Stimulated activated CD4-positive, alpha-beta T cell treated with anti-CD3 and anti-CD28 coated beads, Interleukin-12 subunit alpha, Interleukin-12 subunit beta, amount 100 ng/mL, for 4 hours (primary cell): ENCODE data around the gene VAV3.

Source experiments
- DNase-seq: peaks from one replicate; pipeline ENCODE4 v3.0.0-alpha.2; 2020

Gene VAV3

DNA sequence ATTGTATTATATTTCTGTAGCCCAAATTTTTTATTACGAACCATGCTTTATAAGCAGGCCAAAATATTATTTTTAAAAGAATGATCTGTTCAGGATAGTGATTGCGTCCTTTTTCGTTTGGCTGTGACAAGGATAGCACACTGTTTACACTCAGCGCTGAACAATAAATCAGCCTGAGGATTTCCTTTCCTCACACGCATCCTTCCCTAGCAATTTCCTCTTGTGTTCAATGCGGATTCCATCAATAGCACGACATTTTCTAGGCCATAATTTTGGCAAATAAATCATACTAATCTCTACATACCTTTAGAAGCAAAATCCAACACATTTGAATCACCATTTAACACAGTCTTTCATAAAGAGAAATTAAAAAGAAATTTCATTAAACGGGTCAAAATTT is 1.6 kb upstream of the VAV3 start:
- no peak for DNase-seq

DNA sequence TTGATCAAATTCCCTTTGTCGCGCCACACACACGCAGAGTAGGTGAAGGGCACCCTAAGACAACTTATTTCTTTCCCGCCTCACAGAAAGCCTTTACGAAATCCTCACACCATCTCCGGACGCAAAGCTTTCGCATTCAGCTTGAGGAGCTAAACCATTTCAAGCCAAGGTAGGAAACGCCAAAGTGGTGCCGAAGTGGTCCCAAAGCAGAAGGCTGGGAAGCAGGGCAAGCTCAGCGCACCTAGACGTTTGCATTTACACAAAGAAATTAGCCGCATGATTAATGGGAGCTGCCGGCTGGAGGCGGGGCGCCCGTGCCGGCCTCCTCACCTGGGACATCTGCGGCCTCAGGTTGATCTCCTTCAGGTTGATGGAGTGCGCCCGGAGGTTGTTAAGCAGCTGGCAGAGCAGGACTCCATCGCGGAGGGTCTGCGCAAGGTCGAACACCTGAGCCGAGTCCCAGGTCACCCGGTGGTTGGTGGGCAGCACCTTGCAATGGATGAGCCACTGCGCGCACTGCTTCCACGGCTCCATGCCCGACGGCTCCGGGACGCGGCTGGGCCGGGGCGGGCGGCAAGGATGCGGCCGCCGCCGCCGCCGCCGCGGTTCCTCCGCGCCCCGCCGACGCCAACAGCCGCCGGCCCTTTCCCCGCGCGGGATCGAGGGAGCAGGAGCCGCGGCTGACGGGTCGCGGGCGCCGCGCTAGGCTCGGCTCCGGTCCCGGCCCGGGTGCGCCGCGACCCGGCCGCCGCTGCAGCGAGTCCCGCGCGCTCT is 457 bp downstream of the VAV3 start:
- peak; percentile 16 for DNase-seq

DNA sequence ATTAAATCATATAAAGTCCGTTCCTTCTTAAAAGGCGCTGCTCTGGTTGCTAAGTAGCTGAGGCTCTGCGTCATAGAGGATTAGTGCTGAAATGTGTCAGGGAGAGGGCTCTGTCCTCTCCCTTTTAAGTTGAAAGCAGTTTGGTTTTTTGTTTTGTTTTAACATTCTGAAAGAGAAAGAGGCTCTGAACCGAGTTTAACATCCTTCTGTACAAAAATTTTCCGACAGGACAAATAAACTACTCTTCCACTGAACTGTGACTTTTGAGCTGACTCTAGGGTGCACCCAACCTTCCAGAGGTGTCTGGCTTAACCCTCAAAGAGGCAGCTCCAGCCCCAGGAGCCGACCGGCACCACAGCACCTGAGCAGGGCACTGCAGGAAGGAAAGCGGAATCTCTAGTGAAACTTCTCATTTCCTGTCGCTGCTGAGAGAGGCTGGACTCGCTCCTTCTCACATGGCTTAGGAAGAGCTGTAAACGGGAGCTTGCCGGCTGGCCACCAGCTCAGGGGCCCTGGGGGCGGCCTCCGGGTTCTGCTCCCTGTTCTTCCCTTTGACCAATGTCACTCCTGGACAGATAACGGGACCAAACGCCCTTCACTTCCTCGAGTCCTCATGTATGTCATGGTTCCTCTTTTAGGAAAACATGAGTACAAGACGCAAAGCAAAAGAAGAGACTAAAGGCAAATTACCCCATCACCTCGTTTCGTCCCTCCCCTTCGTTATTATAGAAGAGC is 1.2 kb downstream of the VAV3 start:
- DNase-seq, result peak; percentile 33

DNA sequence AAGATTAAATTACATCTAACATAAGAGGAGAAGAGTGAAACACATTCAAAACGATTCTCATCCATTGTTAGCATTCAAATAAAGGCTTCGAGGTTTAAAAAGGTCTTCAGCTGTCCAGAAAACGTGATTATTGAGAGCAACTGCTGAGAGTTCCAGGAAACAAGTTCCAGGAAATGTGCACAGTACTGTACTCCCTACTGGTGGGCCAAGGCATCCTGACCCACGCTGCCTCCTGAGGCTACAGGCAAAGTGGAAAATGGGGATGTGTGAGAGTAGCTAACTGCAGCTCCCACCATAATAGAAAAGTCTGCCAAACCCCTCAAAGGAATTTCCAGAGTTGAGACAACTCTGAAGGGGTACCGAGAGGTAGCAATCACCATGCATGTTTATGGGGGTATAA is 2.0 kb downstream of the VAV3 start:
- DNase-seq, result no peak

DNA sequence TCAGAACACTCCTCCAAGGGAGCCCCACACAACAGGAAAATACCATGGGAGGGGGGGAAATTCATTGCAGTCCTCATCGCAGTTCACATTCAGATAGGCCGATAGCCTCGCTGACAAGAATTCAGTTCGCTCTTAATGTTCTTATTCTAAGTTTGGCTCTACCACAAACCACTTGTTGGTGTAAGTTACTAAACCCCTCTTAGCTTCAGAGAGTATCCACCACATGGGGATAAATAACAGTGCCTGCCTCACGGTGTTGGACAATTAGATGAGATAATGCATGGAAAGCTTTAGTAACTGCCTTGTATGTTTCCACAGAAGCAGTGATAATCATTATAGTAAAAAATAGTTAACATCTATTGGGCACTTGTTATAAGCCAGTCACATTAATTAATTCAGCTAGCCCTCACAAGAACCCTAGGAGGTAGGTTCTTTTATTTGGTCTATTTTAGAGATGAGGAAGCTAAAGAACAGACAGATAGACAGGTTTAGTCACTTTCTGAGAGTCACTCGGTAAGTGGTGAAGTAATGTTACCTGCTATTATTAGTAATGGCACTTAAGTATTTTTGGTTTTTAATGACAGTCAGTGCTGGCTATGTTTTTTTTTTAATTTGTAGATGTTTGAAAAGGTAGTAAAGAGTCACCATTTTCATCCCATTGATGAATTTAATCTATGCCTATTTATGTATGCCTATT is 10.1 kb downstream of the VAV3 start:
- DNase-seq, result no peak

DNA sequence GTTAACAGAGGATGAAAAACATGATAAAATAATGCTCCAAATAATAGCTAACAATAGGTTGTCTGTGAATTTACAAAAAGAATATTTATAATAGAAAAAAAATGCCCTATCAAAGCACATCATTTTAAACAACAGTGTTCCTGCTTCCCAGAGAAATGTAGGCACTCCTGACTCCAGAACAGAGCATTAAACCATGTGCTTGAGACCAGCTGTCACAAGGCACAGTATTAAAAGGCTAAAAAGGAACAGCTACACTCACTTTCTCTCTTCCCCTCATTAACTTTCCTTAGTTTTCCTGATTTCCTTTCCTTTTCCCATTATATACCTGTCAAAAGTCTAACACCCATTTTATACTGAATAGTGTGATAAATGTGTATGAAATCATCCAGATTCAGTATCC is 10.9 kb downstream of the VAV3 start:
- no peak for DNase-seq

DNA sequence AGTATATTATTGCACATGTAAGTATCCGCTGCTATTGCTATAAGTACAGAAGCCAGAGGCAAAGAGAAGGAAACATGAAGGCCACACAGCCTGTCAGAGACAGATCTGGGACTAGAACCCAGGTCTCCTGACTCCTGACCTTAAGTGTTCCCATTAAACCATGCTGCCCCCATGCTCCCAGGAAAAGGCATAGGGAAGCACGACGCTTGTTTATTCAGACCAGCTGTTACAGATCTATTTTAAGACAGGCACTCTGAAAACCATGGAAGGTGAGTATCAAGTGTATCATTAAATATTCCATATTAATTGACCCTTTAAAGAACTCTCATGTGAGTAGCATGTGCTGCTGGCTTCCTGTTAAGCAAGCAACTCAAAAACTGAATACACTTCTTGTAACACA is 11.4 kb downstream of the VAV3 start:
- no peak for DNase-seq

DNA sequence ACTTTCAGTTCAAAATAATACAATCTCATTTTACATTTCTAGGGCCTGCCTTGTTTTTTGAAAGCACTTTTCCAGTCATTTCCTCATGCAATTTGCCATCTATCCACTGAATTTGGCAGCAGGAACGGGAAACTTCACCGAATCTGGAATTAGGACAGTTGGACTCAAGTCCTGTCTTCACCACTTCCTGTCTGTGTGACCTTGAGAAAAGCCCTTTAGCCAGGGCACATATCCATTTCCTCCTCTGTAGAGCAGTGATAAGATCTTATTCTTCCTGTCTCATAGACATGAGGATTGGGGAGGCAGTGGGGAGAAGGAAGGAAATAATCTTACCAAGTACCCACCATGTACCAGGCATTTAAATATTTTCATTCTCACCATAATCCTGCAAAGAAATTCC is 12.0 kb downstream of the VAV3 start:
- DNase-seq, result no peak

DNA sequence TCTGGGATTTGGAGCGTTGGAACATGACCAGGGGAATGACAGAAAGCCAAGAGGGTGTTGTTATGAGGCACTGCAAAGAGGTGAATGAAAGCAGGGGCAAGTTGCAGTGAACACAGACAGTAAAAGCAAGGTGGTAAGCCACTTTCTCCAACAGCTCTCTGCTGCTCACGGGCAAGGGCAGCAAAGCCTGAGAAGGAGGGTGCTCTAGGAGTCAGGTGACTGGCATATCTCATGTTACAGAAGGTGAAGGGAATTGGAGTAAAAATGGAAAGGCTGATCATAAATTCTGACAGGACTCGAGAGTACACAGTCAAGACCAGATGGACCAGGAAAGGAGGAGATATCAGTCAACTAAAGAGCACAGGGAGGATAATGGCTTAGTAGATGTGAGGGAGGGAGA is 14.5 kb downstream of the VAV3 start:
- no peak for DNase-seq

DNA sequence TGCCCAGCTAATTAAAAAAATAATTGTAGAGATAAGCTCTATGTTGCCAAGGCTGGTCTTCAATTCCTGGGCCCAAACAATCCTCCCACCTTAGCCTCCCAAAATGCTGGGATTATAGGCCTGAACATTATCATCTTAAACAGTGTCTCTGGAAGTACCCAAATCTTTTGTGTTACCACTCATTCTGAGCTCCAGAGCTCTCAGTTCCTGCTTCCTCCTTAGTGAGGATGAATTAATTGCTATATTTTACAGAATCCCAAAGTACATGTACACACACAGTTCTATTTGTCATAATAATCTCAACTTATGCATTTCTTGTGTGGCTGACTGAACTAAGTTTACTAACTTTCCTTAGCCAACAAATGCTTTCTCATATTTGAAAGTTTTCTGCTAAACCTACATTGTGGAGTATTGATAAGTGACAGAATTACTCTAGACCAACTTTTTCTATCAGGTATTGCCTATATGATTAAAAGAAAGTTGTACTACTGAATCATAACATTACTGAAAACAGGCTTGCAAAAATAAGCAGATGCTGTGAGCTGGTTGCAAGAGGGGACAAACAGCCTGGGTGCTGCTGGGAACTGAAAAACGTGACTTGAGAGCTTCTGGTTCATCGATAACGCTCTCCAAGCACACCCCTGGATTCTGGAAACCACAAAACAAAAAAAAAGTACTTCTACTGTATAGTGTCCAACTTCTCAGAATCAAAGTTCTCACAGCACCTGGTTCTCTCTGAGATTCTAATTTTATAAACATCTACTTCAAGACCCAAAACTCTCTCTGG is 15.3 kb downstream of the VAV3 start:
- DNase-seq, result no peak

DNA sequence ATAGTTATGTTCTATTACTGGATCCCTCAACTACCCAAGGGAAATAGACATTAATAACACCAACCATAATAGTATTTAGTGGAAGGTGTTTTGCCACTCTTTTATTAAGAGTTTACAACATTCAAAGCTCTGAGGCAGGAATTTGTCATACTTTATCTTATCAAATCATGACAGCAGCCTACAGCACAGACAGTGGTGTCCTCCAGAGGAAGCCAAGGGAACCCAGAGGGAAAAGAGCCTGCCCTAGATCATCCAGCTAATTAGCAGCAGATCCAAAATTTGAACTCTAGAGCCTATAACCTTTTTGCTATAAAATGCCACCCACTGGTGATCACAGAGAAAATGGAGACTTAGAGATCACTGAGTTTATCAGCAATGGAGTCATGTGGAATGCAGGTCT is 18.2 kb downstream of the VAV3 start:
- no peak for DNase-seq

DNA sequence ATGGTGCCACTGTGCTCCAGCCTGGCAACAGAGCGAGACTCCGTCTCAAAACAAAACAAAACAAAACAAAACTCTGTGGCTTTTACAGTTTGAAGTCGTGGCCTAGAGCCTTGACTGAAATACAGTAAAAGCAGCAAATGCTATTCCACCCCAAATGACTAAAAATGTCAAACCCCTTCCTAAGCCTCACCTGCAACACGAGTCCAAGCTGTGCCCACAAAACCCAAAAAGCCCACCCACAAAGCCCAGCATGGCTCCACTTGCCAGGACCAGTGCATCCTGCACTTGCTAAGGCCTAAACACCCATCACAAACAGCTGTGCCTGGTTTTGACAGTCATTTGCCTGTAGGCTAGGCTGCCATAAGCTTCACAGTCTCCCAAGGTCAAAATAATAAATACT is 21.3 kb downstream of the VAV3 start:
- no peak for DNase-seq

DNA sequence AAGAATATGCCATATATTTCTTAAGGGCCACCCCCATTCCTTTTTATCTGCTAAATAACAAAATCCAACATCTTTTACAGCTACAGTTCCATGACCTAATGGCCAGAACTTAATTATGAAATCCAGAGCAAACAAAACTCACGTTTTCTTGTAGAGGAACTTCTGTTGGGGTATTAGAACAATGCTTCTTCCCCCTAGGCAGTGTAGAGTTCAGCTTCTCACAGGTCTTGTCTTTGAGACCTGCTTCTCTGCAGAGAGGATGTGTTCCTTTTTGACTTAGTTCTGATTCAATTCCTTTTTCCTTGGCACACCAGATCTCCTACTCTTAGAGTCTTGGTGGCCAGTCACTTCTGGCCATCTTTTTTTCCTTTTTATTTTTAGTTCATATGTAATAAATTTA is 22.2 kb downstream of the VAV3 start:
- DNase-seq, result no peak

DNA sequence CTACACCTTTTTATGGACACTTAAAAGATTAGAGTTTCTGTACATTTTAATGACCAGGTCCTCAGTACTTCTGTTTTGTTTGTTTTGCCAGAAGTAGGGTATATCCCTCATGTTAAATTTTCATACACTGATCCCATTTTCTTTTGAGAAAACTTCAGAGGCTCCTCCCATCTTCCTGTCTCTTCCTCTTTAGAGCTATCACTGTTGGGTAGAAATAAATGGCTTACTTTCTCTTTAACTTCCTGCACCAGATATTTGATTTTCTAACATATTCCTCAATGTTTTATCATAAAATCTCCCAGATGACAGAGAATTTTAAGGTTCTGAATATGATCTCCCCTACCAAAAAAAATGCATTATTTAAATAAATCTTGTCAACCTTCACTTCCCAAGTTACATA is 23.4 kb downstream of the VAV3 start:
- DNase-seq, result no peak

DNA sequence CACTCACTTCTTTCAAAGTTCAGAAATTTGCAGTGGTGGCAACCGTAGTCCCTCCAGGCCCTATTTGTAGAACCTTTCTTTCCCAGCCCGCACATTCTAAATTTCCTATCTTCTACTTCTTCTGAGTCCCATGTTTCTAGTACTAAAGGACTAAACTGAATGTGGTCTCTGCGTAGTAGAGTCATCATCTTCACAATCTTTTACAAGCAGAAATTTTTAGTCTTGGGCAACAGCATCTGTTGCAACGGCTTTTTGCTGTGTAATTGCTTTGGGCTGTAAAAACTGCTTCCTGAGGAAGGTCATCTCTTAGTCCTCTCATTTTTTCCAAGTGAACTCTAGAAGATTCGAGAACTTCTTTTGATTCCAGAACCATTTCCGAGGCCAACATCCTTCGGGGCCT is 23.9 kb downstream of the VAV3 start:
- no peak for DNase-seq

DNA sequence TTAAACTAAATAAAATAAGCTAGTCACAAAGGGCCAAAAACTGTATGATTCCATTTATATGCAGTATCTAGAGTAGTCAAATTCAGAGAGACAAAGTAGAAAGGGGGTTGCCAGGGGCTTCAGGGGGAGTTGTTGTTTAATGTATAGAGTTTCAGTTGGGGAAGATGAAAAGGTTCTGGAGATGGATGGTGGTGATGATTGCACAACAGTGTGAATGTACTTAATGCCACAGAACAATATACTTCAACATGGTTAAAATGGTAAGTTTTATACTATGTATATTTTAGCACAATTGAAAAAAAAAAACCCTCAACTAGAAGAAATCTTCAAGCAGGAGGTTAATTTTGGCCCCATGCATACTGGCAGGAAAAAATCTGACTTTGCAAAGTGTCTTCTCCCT is 24.3 kb downstream of the VAV3 start:
- no peak for DNase-seq

DNA sequence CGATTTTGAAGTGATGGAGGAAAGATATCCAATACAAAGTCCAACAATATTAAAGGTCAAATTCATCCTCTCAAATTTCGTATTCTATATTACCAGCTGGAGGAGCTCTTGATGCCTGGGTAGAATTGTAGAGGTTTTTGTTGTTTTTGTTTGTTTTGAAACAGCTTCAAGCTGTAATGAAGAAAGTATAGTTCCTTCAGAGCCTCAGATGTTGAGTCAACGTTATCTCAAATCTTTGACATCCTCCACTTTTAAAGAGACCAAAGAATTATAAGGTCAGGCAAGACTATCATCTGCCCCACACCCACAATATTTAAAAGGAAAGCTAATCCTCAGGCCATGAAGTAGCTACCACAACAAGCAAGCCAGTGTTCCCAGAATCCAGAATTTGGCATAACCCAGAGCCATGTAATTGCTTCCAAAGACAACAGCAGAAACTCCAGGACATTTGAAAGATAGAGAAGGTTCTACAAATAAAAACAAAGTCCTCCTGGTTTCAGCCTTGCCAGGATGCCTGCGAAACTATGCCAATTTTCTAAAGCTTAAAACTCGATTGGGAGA is 24.9 kb downstream of the VAV3 start:
- DNase-seq, result no peak

DNA sequence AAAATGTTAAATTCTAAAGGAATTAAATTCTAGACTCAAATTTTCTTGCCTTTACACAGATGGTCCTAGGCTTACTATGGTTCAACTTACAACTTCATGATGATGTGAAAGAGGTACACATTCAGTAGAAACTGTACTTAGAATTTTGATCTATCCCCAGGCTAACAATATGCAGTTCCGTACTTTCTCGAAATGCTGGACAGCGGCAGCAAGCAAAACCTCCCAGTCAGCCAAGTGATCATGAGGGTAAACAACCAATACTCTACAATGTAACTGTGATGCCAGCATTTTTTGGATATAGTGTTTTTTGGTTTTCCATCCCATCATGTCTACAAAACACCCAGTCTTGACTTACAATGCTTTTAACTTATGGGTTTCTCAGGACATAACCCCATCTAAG is 25.7 kb downstream of the VAV3 start:
- no peak for DNase-seq

DNA sequence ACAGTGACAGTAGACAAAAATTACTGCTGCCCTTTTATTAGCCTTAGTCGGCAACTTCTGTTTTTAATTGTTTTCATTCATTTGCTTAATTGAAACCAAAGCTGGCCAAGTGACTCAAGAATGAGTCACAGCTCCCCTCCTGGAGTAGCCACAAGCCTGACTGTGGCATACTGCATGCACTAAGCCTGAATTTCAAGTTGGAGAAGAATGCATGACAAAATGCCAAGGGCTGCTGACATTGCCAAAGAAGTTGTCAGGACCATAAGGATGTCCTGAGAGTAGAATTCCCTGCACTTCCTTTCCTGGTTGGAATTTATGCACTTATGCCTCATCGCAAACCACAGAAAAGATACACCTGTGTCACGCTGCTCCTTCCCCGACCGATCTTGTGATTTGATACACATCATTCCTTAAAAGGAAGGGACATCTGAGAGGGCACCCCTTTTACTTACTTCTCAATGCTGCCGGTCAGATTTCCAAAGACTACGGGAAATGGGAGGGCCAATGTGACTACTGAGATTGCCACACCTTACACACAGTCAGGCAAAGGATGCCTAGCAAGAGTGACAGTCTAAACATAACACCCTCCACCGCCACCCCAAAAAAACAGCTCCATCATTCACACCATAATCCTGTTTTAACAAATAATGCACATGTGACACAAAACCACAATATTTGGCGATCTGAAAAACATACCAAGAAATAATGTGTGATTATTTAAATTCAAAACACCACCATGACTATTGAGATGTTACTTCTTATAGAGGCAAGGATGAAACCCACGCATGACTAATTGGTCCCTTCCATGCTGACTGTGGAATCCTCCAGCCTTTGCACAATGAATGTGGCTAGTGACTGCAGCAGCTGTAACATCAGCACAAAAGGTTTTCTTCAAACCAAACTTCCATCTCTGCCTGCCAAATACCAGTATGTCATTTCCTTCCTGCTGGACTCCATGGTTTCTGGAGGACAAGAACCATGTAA is 28.2 kb downstream of the VAV3 start:
- no peak for DNase-seq

DNA sequence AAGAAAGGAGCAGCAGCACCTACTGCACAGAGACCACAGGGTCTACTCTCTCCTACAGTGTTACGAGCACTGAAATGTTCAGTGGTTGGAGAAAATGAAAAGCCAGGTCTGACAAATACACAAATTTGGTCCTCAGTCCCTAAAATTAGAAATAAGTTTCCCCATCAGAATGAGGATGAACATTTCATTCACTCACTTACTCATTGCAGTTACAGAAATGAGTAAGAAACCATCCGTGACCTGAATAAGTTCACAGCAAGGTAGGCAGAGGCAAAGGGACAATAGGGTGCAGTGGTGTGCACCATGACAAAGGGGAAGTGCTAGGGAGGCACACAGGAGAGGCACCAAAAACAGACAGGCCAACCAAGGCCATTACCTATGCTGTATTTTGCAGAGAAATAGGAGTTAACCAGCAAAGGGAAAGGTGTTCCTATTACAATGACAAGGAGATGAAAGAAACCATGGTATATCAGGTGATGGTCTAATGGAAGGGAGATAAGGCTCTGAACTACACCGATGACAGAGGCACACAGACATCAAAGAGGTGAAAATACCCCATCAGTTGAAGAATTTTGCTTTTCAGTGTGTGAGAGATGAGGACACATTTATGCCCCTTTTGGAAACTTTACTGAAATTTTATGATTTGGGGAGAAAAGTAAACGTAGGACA is 29.4 kb downstream of the VAV3 start:
- DNase-seq, result no peak

DNA sequence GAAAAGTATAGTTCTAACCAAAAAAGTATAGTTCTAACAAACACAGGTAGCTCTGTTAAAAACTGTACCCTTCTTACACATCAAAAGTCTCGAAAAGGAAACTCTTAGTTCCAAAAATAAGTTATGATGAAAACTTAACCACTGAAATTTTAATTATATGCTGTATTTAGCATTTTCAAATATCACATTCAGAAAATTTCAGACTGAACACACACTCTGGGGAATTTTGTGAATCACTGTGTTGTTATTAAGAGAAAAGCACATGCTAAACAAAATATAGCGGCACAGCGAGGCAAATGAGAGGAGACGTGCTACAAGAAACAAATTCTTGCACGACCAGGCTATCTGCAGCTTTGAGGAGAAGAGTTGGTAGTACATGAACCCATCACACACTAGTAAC is 30.4 kb downstream of the VAV3 start:
- no peak for DNase-seq
